ENCODE results near the gene GFER.

The GFER gene

GRCh38 chr16:1990351-1991134 is 6.5 kb downstream of the GFER start:
- DNase-seq (ENCODE audit: low read depth): no peak

DNA sequence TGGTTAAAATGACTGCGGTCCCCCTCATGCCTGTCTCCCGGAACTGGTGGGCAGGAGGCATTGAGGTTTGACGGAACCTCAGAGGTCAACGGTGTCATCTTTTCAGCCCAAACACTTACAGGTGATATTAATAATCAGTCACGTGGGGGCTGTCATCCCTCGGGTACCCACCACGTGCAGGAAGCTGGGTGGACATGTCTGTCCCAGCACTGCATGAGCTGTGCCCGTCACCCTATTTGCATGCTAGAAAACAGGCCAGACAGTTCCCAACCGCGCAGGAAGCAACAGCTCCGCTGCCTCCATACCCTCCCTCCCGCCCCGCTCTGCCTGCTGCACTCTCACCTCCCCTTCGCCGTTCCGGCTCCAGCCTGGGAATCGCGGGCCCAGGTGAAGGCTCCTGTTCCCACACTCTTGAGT is 7.2 kb downstream of the GFER start:
- DNase-seq (ENCODE audit: low read depth): no peak

DNA sequence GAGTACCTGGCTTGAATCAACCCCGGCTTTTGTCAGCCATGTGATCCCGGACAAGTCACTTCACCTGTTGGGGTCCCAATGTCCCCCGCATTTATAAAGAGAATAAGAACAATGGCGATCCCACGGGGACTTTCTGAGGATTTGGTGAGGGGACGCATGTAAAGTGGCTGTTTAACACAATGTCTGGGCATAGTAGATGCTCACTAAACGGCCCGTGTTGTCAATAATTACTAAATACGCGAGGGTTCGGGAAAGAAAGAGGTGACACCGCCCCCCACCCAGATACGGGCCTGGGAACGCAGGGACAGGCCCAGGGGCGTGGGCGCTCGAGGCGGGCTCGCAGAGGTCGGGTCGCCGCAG is 7.6 kb downstream of the GFER start:
- no peak for DNase-seq (ENCODE audit: low read depth)

GRCh38 chr16:1991948-1992703 is 8.1 kb downstream of the GFER start:
- peak; percentile 96 for DNase-seq (ENCODE audit: low read depth)

DNA sequence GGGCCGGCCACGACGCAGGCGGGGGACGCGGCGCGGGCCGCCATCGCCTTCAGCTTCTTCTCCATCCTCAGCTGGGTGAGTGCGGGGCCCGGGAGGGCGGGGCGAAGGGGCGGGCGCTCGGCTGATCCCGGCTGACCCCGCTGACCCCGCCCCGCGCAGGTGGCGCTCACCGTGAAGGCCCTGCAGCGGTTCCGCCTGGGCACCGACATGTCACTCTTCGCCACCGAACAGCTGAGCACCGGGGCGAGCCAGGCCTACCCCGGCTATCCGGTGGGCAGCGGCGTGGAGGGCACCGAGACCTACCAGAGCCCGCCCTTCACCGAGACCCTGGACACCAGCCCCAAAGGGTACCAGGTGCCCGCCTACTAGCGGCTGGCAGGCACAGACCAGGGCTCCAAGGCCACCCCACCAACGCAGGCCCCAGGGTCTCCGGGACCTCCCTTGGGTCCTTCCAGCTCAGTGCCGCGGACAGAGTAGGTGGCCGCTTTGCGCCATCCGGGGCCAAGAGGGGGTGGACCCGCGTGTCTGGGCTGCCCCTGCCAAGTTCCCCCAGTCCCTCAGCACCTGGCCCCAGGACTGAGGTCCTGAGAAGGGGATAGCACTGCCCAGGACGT is 8.8 kb downstream of the GFER start:
- DNase-seq (ENCODE audit: low read depth): no peak

- DNase-seq (ENCODE audit: low read depth): no peak
Measured at GRCh38 chr16:1993731-1994131, 9.7 kb downstream of the GFER start.

GRCh38 chr16:1997494-1998359 is 13.7 kb downstream of the GFER start:
- no peak for DNase-seq (ENCODE audit: low read depth)

DNA sequence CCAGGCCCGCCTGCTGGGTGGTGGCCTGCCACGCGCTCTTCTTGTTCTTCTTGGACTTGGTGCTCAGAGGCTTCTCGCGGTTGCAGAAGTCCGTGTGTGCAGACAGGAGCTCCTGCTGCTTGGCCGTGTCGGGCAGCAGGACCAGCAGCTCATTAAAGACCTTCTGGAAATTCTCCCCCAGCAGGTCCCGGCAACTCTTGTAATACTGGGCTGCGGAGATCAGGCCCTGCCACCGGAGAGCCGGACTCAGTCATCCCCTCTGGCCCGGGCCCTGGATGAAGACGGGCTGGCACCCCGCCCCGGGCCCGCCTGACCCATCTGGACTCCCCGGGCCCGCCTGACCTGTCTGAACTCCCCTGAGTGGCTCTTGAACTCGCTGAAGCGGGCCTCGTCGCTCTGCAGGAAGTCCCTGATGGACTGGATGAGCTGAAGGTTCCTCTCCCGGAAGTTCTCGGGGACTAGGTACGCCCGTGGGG is 14.4 kb downstream of the GFER start:
- no peak for DNase-seq (ENCODE audit: low read depth)

DNA sequence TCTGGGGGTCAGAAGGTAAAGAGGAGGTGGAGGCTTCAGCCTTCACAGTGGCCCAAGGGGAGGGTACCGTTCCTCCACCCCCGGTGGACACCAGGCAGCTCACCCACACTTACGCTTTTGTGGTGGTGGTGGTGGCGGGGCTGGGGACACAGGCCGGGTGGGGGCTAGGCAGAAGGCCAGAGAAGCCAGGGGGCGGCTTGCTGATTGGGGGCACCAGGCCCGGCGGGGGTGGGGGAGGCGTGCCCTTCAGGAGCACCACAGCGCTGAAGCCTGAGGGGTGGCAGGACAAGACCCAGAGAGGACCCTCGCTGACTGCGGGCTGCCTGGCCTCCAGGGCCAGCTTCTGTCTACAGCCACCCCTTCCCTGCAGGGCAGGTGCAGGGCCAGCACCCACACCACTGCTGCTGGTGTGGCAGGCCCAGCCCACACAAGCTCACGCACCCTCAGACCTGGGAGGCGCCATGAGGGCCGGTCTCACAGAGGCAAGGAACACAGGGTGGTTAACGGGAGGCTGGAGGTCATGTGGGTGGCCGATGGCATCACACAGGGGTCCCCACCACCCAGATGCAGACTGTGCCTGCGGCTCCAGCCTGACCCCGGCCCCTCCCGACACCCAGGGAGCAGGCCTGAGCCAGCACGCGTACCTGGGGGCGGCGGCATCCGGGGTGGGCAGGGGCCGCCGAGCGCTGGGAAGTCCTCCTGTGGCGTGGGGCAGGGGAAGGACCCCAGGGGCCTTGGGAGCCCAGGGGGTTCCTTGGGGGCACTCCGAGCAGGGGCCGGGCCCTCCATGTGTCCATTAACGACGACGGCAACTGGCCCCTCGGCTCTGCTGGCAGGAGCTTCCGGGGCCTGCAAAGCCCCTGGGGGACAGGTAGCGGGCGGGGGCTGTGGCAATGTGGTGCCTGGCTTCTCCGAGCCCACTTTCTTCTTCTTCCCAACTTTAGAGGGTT is 15.1 kb downstream of the GFER start:
- DNase-seq (ENCODE audit: low read depth): no peak

GRCh38 chr16:1999866-2000514 is 16.0 kb downstream of the GFER start:
- no peak for DNase-seq (ENCODE audit: low read depth)

DNA sequence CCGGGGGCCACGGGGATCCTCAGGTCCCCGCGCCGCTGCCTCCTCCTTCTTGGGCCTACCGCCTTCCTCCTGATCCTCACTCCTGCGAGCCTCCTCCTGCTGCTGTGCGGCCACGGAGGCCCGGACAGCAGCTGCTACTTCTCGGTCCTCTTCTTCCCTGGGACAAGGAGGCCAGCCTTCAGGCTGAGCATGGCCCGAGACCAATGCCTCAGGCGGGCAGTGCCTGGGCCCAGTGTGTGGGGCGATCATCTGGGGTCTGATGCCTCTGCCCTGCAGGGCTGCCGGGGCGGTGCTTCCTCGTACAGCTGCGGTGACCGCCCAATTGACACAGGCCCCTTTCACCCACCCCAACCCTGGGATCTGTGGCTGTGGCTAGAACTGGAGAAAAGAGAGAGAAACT is 17.0 kb downstream of the GFER start:
- no peak for DNase-seq (ENCODE audit: low read depth)

GRCh38 chr16:2001456-2002355 is 17.7 kb downstream of the GFER start:
- no peak for DNase-seq (ENCODE audit: low read depth)

- DNase-seq (ENCODE audit: low read depth): no peak
Measured at GRCh38 chr16:2002406-2003230, 18.6 kb downstream of the GFER start.

DNA sequence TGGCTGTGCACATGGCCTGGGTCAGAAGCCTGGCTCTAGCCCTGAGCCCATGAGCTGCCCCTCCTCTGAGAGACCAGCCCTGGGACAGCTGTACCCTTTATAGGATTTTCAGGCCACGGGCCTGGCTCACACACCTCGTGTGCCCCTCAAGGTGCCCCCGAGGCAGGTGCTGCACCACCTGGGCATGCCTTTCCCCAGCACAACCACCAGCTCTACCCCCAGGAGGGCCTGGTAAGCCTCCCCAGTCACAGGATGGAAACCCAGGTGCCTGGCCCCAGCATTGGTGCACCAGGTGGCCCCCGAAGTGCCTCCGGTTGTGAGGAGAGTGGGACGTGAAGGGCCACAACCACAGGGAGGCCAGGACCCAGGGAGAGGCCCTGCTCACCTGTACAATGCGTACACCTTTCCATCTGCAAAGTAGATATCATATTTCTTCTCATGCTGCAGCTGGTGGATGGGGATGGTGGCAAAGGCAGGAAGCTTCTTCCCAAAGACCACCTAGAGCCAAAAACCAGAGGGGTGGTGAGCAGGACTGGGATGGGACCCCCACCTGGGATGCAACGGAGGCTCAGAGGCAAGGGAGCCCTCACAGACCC is 19.3 kb downstream of the GFER start:
- DNase-seq (ENCODE audit: low read depth): no peak

DNA sequence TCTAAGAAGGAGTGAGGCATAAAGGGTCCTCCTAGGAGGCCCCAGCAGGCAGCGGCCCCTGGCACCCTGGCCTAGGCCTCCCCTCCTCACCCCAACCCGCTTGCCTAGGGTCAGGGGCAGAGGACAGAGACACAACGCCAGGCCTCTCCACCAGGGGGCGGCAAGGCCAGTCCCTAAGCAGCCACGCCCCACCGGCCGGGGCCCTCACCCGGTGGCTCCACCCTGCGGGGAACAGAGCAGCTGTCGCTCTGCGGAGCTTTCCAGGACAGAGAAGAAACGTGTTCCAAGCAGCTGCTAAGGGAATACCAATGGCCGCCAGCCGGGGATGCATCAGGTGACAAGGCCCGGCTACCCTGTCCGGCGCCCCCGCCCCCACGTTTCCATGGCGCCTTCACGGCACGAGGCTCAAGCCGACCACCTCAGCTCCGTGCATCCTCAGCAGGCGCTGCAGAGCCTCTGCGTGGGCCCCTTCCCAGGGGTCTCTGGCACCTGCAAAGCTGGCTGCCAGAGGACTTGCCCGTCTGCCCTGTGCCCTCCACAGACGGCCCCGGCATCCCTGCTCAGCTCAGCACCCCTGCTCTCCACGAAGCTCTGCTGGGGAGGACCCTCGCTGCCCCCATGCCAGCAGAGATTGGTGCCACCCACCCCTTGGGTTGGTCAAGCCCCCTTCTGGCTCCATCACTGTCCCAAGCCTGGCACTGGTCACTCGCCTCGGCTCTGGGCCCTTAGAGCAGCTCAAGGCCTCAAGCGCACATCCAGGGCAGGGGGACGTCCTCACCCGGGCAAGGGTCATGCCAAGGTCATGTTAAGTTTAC is 20.0 kb downstream of the GFER start:
- peak; percentile 69 for DNase-seq (ENCODE audit: low read depth)

GRCh38 chr16:2004795-2005517 is 21.0 kb downstream of the GFER start:
- DNase-seq (ENCODE audit: low read depth): no peak
